HepG2 (cell line): ENCODE results near the gene C19orf73. TPM values are rescaled to one million over a fixed set of nuclear protein-coding genes. Genes with fewer than 3 reads are reported as not detected.
A peak's percentile ranks its signal among the peaks of the same experiment; 100 is the strongest.

Experiments
- ARID2 ChIP-seq: sonication (generic); formaldehyde crosslinking; IDR thresholded peaks from 2 replicates; pipeline ENCODE4 v1.8.1; 2022; ENCODE audit warnings: mild to moderate bottlenecking, missing genetic modification reagents, borderline replicate concordance
- IKZF4 ChIP-seq: sonication (generic); formaldehyde crosslinking; IDR thresholded peaks from 2 replicates; pipeline ENCODE4 v1.5.1; 2020; ENCODE audit warnings: borderline replicate concordance, mild to moderate bottlenecking, low read depth, missing genetic modification reagents; ENCODE audit errors: not compliant biosample characterization
- POLR2A ChIP-seq, 2 experiments: IDR thresholded peaks; 2 replicates each; pipeline ENCODE4 v1.6.1; 2011; ENCODE audit warnings: low read depth in 2 of 2, low read length in 2 of 2, mild to moderate bottlenecking in 1 of 2, moderate library complexity in 1 of 2; ENCODE audit not compliant: insufficient read depth in 1 of 2
- SIN3B ChIP-seq: fragments of 150-350 bp; IDR thresholded peaks from 2 replicates; pipeline ENCODE4 v1.6.1; 2014; ENCODE audit warnings: low read length
- SKIL ChIP-seq: sonication (generic); formaldehyde crosslinking; IDR thresholded peaks from 2 replicates; pipeline ENCODE4 v1.8.0; 2022; ENCODE audit warnings: missing genetic modification reagents, mild to moderate bottlenecking, moderate library complexity, borderline replicate concordance
- SPEN ChIP-seq: sonication (generic); formaldehyde crosslinking; IDR thresholded peaks from 2 replicates; pipeline ENCODE4 v1.5.1; 2020; ENCODE audit warnings: low read depth, mild to moderate bottlenecking, missing genetic modification reagents
- SRSF1 ChIP-seq: fragments of 200-400 bp; formaldehyde crosslinking; optimal IDR thresholded peaks from 2 replicates; pipeline ENCODE3; 2017; ENCODE audit warnings: mild to moderate bottlenecking, low read depth, low read length, moderate library complexity
- ZBTB21 ChIP-seq: sonication (generic); formaldehyde crosslinking; IDR thresholded peaks from 2 replicates; pipeline ENCODE4 v1.4.0; 2020; ENCODE audit warnings: missing genetic modification reagents
- ZHX1 ChIP-seq: sonication (generic); formaldehyde crosslinking; IDR thresholded peaks from 2 replicates; pipeline ENCODE4 v1.8.1; 2022; ENCODE audit warnings: low read depth, mild to moderate bottlenecking, missing genetic modification reagents
- ZNF224 ChIP-seq: sonication (generic); formaldehyde crosslinking; IDR thresholded peaks from 2 replicates; pipeline ENCODE4 v1.5.0; 2020; ENCODE audit warnings: mild to moderate bottlenecking, missing genetic modification reagents
- ZNF335 ChIP-seq: sonication (generic); formaldehyde crosslinking; IDR thresholded peaks from 2 replicates; pipeline ENCODE4 v1.4.0; 2020; ENCODE audit warnings: missing genetic modification reagents
- polyA plus RNA-seq, 8 experiments: library from polyadenylated mRNA; depleted of rRNA in 3 of 8; stranded (reverse) in 7 of 8; unstranded in 1 of 8; fragments of >200 nt; fragmentation: Illumina TruSeq in 4 of 8; extraction: Trizol in 4 of 8; gene quantifications; 2 replicates each; pipeline versions ENCODE4 v1.2.1 to v1.2.3, GENCODE V29; 2011 to 2016; ENCODE audit warnings: low read depth in 4 of 8, missing spikeins in 1 of 8, mixed read lengths in 1 of 8; ENCODE audit not compliant: insufficient read depth in 1 of 8
- total RNA-seq, 5 experiments: library from RNA; depleted of rRNA; stranded (reverse); fragments of >200 nt; fragmentation: Illumina TruSeq; extraction: Trizol; gene quantifications; 2 replicates each; pipeline ENCODE4 v1.2.3, GENCODE V29; 2016; ENCODE audit warnings: low read depth in 1 of 5
- TF ChIP-seq, protein P1 (sequence below): sonication (generic); formaldehyde crosslinking; IDR thresholded peaks from 2 replicates; pipeline ENCODE4 v1.5.0; 2020; ENCODE audit warnings: mild to moderate bottlenecking, low read depth, missing genetic modification reagents, borderline replicate concordance
- TF ChIP-seq, protein P2 (sequence below): sonication (generic); formaldehyde crosslinking; IDR thresholded peaks from 2 replicates; pipeline ENCODE4 v1.4.0; 2020; ENCODE audit warnings: missing genetic modification reagents, borderline replicate concordance
- TF ChIP-seq, protein P3 (sequence below): sonication (generic); formaldehyde crosslinking; IDR thresholded peaks from 2 replicates; pipeline ENCODE4 v1.8.0; 2023; ENCODE audit warnings: mild to moderate bottlenecking, missing genetic modification reagents
- TF ChIP-seq, protein P4 (sequence below): sonication (generic); formaldehyde crosslinking; IDR thresholded peaks from 2 replicates; pipeline ENCODE4 v1.5.1; 2020; ENCODE audit warnings: mild to moderate bottlenecking, missing genetic modification reagents, moderate library complexity

The C19orf73 gene
- total and polyA plus RNA-seq, 2 of the 13 experiments (the other 11 are each of a cell fraction or from before 2014, with no cell fraction given), result 1.4 to 1.5 TPM

DNA sequence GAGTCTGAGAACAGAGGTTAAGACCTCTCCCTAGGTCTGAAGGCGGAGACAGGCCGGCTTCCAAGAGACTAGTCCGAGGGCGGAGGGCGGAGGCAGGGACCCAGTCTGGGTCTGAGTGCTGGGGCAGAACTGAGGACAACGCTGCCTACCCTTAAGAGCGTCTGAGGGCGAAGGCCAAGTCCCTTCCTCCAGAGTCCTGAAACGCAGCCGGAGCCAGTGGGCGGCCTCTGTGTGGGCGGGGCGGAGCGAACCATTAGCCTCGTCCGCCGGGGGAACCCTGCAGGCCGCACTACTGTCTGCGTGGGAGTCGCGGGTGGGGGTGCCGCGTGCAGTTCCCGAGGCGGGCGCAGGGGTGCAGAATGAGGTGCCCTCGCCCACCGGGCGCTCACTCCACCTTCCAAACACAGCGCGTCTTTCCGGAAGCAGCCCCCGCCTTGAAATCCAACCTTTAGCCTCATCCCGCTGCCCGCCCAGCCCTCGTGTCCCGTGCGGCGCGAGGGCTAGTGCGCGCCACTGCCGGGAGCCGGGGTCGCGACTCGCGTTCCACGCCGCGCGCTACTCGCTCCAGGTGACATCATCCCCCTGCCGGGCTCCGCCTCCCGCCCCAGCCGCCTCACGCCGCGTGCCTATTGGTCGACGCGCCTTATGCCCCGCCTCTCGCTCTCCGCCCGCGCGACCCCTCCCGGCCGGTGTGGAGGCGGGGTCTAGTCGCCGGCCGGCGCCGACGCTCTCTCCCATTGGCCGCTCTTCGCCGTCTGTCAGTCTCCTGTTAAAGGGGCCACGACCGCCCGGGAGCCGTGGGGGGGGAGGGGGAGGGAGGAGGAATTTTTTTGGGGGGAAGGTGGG lies at the start of gene C19orf73 (continued):
- TF ChIP-seq SKIL (CRISPR knock-in tag) (peak; percentile 16; the same call in 1 of the 2 replicates), SRSF1 (peak; percentile 53), ZBTB21 (peak; percentile 33; the same call in 1 of the 2 replicates), SIN3B (no peak), POLR2A (IDR thresholded peaks at IDR 0.05; ENCODE audit: insufficient read depth in 1 of 2, low read depth in 2 of 2, low read length in 2 of 2) (peak; percentile 56 to 80), IKZF4 (CRISPR knock-in tag) (no peak), ZNF224 (CRISPR knock-in tag) (0 out of 2 replicates have a peak, but pooled peaks have one; percentile 29), ZHX1 (CRISPR knock-in tag) (peak; percentile 89), ZNF335 (CRISPR knock-in tag) (no peak; the same call in 1 of the 2 replicates), ARID2 (CRISPR knock-in tag) (no peak), SPEN (CRISPR knock-in tag) (no peak)
- TF ChIP-seq, protein P1, sequence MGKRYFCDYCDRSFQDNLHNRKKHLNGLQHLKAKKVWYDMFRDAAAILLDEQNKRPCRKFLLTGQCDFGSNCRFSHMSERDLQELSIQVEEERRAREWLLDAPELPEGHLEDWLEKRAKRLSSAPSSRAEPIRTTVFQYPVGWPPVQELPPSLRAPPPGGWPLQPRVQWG (CRISPR knock-in tag), result no peak
- TF ChIP-seq, protein P2, sequence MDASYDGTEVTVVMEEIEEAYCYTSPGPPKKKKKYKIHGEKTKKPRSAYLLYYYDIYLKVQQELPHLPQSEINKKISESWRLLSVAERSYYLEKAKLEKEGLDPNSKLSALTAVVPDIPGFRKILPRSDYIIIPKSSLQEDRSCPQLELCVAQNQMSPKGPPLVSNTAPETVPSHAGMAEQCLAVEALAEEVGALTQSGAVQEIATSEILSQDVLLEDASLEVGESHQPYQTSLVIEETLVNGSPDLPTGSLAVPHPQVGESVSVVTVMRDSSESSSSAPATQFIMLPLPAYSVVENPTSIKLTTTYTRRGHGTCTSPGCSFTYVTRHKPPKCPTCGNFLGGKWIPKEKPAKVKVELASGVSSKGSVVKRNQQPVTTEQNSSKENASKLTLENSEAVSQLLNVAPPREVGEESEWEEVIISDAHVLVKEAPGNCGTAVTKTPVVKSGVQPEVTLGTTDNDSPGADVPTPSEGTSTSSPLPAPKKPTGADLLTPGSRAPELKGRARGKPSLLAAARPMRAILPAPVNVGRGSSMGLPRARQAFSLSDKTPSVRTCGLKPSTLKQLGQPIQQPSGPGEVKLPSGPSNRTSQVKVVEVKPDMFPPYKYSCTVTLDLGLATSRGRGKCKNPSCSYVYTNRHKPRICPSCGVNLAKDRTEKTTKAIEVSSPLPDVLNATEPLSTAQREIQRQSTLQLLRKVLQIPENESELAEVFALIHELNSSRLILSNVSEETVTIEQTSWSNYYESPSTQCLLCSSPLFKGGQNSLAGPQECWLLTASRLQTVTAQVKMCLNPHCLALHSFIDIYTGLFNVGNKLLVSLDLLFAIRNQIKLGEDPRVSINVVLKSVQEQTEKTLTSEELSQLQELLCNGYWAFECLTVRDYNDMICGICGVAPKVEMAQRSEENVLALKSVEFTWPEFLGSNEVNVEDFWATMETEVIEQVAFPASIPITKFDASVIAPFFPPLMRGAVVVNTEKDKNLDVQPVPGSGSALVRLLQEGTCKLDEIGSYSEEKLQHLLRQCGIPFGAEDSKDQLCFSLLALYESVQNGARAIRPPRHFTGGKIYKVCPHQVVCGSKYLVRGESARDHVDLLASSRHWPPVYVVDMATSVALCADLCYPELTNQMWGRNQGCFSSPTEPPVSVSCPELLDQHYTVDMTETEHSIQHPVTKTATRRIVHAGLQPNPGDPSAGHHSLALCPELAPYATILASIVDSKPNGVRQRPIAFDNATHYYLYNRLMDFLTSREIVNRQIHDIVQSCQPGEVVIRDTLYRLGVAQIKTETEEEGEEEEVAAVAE (CRISPR knock-in tag), result 0 out of 2 replicates have a peak, but pooled peaks have one; percentile 35
- TF ChIP-seq, protein P3, sequence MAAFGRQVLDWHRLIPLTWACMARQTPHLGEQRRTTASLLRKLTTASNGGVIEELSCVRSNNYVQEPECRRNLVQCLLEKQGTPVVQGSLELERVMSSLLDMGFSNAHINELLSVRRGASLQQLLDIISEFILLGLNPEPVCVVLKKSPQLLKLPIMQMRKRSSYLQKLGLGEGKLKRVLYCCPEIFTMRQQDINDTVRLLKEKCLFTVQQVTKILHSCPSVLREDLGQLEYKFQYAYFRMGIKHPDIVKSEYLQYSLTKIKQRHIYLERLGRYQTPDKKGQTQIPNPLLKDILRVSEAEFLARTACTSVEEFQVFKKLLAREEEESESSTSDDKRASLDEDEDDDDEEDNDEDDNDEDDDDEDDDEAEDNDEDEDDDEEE (CRISPR knock-in tag), result peak; percentile 97
- TF ChIP-seq, protein P4, sequence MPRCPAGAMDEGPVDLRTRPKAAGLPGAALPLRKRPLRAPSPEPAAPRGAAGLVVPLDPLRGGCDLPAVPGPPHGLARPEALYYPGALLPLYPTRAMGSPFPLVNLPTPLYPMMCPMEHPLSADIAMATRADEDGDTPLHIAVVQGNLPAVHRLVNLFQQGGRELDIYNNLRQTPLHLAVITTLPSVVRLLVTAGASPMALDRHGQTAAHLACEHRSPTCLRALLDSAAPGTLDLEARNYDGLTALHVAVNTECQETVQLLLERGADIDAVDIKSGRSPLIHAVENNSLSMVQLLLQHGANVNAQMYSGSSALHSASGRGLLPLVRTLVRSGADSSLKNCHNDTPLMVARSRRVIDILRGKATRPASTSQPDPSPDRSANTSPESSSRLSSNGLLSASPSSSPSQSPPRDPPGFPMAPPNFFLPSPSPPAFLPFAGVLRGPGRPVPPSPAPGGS (CRISPR knock-in tag), result peak; percentile 75; the same call in 1 of the 2 replicates
